IPS-18c (cell line): ENCODE data around the gene DEGS1.

Experiments used
- H3K4me3 ChIP-seq: 2 replicates; pipeline ENCODE4 v1.7.0; 2013; ENCODE audit warnings: low read depth, mild to moderate bottlenecking, low read length, moderate library complexity; ENCODE audit not compliant: insufficient read depth
- H3K9me3 ChIP-seq: one replicate; pipeline ENCODE4 v1.6.1; 2013; ENCODE audit warnings: mild to moderate bottlenecking, low read length, moderate library complexity; ENCODE audit not compliant: control insufficient read depth, insufficient read depth

Gene DEGS1

DNA sequence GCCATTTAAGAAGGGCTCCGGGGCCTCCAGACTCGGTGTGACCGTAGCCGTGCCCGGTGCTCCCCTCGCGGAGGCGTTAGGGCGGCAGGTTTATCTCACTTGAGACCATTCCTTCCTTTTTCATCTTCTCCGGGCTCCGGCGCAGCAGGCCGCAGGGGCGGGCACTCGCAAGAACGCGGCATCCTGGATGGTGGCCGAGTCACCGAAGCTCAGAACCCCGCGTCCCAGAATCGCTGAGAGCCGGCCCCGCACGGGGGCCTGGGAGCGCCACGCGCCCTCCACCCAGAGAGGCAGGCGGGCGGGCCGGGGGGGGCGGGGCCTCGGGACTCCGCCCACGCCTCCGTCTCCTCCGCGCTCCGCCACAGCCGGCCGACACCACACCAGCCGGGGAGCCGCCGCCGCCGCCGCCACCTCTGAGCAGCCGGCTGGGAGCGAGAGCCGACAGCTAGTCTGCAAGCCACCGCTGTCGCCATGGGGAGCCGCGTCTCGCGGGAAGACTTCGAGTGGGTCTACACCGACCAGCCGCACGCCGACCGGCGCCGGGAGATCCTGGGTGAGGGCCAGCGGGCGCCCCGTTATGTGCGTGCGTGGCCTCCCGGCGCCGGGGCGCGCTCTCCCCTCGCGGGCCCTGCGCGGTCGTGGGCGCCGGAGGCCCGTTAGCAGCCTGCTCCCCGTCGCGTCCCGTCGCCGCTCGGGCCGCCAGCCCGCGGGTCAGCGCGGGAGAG, at the start of gene DEGS1:
DEGS1 (plus strand) TSS at position 375 of the 725 bp plus-strand sequence; CDS start at position 472, 97 bp downstream.
- H3K4me3 ChIP-seq = peak within 1 kb of the TSS; percentile 97

DNA sequence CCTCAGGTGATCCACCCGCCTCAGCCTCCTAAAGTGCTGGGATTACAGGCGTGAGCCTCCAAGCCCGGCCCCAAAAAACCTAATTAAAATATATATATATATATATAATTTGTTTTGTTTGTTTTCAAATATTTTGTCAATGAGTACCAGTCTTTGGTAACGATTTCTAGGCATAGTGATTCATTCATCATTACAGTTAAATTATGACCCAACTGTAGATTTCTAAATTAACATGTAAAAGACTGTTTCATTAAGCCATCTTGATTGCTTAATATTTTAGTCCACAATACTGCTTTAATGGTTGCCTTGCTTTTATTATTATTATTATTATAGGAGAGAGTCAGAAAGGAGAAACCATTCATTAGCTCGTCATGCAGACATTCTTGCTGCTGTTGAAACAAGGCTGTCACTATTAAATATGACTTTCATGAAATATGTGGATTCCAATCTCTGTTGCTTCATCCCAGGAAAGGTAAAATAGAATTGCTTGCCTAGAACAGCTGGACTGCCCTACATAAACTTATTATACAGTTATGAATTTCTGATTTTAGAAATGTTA, 49.2 kb upstream of the DEGS1 start:
- H3K9me3 ChIP-seq = no peaks in the 10 kb centered on the region
- no peak overlapping the region for H3K4me3 ChIP-seq

More for the DNA sequence above, at the start of gene DEGS1:
- peaks cover 2% of the 10 kb centered on the region for H3K9me3 ChIP-seq

- peaks cover 2% of the 10 kb centered on the region for H3K9me3 ChIP-seq
- H3K4me3 ChIP-seq = no peak overlapping the region
Observed at GRCh38 chr1:224137518-224137917, 45.5 kb upstream of the DEGS1 start.

DNA sequence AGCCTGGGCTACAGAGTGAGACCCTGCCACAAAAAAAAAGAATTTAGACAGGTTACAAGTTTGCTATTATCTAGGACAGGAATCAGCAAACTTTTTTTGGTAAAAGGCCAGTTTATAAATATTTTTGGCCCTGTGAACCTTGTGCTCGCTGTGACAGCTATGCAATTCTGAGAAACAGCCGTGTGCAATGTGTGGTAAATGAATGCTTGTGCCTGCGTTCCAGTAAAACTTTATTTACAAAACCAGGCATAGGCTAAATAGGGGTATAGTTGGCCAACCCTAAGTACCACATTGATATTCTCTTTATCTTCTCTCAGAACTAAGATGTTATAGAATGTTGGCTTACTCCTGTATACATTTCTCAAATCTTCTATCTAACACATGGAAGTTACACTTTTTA, 44.8 kb upstream of the DEGS1 start:
- peaks cover 2% of the 10 kb centered on the region for H3K9me3 ChIP-seq
- no peak overlapping the region for H3K4me3 ChIP-seq

DNA sequence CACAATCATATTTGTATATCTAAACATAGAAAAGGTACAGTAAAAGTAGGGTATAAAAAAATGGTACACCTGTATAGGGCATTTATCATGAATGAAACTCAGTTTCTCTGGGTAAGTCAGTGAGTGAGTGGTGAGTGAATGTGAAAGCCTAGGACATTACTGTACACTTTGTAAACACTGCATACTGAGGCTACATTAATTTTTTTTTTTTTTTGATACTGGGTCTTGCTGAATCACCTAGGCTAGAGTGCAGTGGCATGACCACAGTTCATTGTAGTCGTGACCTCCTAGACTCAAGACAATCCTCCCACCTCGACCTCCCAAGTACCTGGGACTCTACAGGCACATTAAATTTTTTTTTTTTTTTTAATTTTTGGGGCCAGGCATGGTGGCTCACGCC, 41.3 kb upstream of the DEGS1 start:
- Histone ChIP-seq H3K4me3 (no peak overlapping the region), H3K9me3 (peaks cover 2% of the 10 kb centered on the region)

DNA sequence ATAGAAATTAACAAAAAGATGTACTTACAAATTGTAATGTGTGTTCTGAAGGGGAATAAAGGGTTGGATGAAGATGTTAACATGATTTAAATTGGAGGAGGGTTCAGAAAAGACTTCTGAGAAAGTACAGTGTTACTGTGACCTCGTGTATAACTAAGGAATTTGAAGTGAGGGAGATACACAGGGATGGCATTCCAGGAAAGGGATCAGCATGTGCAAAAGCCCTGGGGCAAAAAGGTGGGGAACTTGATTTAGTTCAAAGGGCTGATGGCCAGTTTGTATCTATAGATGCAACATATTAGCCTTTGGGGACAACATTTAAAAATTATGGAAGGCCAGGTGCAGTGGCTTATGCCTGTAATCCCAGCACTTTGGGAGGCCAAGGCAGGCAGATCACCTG, 33.3 kb upstream of the DEGS1 start:
- H3K4me3 ChIP-seq = no peak overlapping the region

DNA sequence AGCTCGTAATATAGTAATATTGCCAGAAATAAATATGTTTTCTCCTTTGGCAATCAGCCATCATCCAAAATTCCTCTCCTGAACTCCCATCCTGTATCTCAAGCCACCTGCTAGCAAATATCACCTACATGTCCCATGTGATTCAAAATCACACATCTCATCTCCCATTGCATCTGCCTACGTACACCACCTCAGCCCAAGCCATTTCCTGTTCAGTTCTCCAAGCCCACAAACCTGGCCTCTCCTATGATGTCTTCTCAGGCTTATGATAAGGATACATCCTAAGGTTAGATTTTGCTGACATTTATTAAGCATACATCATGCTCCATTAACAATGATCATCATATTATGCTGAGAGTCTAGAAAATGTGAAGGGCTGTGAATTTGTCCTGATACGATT, 31.9 kb upstream of the DEGS1 start:
- Histone ChIP-seq H3K4me3 (no peak overlapping the region), H3K9me3 (no peaks in the 10 kb centered on the region)

More for the DNA sequence above, 33.3 kb upstream of the DEGS1 start:
- H3K9me3 ChIP-seq = no peaks in the 10 kb centered on the region

GRCh38 chr1:224157316-224157715, 25.7 kb upstream of the DEGS1 start:
- Histone ChIP-seq H3K4me3 (no peak overlapping the region), H3K9me3 (no peaks in the 10 kb centered on the region)

GRCh38 chr1:224159541-224159940, 23.5 kb upstream of the DEGS1 start:
- Histone ChIP-seq H3K9me3 (no peaks in the 10 kb centered on the region), H3K4me3 (no peak overlapping the region)

DNA sequence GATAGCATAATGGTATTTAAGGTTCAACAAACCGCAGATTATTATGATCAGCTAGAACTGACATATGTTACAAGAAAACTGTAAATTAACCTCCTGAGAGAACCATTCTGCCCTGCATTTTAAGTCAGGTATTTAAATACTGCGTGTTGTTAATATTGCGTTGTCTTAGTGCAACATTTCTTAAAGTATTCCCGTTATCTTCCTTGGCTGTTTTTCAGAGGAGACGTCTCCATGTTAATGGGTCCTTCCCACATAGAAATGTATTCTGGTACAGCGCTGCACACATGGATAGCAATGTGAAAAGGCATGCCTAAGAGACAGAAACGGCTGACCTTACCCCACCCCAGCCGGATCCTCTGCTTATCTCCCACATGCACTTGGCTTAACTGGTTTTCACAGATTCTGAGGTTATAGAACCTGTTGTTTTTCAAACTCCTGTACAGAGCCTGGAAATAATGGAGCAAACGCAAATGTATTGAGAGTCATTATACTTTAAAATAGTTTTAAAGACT, 22.8 kb upstream of the DEGS1 start:
- H3K4me3 ChIP-seq = no peak overlapping the region
- no peaks in the 10 kb centered on the region for H3K9me3 ChIP-seq

- no peak overlapping the region for H3K4me3 ChIP-seq
- H3K9me3 ChIP-seq = no peaks in the 10 kb centered on the region
Observed at GRCh38 chr1:224162768-224163167, 20.3 kb upstream of the DEGS1 start.

- H3K4me3 ChIP-seq = no peak overlapping the region
Observed at GRCh38 chr1:224163311-224163710, 19.7 kb upstream of the DEGS1 start.

GRCh38 chr1:224168859-224169380, 14.1 kb upstream of the DEGS1 start:
- no peaks in the 10 kb centered on the region for H3K9me3 ChIP-seq
- H3K4me3 ChIP-seq = no peak overlapping the region

More at GRCh38 chr1:224163311-224163710, 19.7 kb upstream of the DEGS1 start:
- no peaks in the 10 kb centered on the region for H3K9me3 ChIP-seq

- H3K4me3 ChIP-seq = no peak overlapping the region
- H3K9me3 ChIP-seq = no peaks in the 10 kb centered on the region
Observed at GRCh38 chr1:224169718-224170270, 13.2 kb upstream of the DEGS1 start.

- no peak overlapping the region for H3K4me3 ChIP-seq
- H3K9me3 ChIP-seq = no peaks in the 10 kb centered on the region
Observed at GRCh38 chr1:224170343-224170742, 12.7 kb upstream of the DEGS1 start.

GRCh38 chr1:224170748-224171478, 12.1 kb upstream of the DEGS1 start:
- H3K4me3 ChIP-seq = no peak overlapping the region
- H3K9me3 ChIP-seq = no peaks in the 10 kb centered on the region

DNA sequence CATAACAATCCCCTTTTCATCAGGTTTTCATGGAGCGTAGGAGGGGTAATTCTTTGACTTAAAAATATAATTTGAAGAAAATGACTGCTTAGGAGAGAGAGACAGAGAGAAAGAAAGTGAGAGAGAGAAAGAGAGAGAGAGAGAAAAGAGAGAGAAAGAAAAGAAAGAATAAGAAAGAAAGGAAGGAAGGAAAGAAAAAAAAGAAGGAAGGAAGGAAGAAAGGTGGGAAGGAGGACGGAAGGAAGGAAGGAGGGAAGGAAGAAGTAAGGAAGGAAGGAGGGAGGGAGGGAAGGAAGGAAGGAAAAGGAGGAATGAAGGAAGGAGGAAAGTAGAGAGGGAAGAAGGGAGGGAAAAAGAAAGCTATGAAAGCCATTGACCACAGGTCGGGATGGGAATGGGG, 10.8 kb upstream of the DEGS1 start:
- no peak overlapping the region for H3K4me3 ChIP-seq

More for the DNA sequence above, 10.8 kb upstream of the DEGS1 start:
- H3K9me3 ChIP-seq = no peaks in the 10 kb centered on the region
